Measurements from ENCODE around the gene NXF3. TPM values are rescaled to one million over a fixed set of nuclear protein-coding genes. Genes with fewer than 3 reads are reported as not detected.
"Not testable (repeated sequence)": the region's sequence is repeated elsewhere in the genome, so short reads cannot be mapped to it uniquely, and the experiment has no call there.

NXF3 gene
- polyA plus RNA-seq (ENCODE audit: insufficient read length) = 0.33 TPM
- long read RNA-seq, donor 1, partial matches to known transcripts = 854 of 895 reads
- long read RNA-seq, donor 1, other reads (novel, unspliced or antisense) = 41 of 895 reads
- long read RNA-seq, donor 2 = 0 reads
- long read RNA-seq, donor 3 = 0 reads
- long read RNA-seq, donor 4 = 0 reads
- long read RNA-seq, donor 5 = 0 reads
- long read RNA-seq, donor 6 = 0 reads
- long read RNA-seq, donor 7, partial matches to known transcripts = 35 of 35 reads
- long read RNA-seq, donor 7, other reads (novel, unspliced or antisense) = 0 of 35 reads
- long read RNA-seq, donor 8, partial matches to known transcripts = 95 of 102 reads
- long read RNA-seq, donor 8, other reads (novel, unspliced or antisense) = 7 of 102 reads

GRCh38 chrX:103092942-103093341, at the start of gene NXF3:
Gene NXF3, minus strand, starts transcription at chrX:103093143. Its CDS starts 120 bp downstream, at chrX:103093023.
- DNase-seq = no peak

- DNase-seq = not testable (repeated sequence)
These were observed 43.6 kb upstream of the NXF3 start for GRCh38 chrX:103136528-103136927.

DNA sequence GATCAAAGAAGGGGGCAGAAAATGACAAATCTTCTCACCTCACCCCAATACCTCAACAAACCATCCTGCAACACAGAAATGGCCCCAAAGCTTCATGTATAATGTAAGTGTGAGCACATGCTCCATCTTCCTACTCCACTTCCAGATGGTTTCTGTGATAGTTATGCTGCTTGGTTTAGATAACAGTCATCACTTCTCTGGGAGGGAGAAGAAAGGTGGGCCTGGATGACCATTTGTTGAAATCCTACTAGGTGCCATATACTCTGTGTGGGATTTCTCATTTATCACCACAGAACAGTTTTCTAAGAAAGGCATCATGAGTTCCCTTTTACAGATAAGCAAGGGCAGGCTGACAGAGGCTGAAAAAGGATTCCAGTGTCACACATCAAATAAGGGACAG, 31.3 kb upstream of the NXF3 start:
- DNase-seq = no peak

GRCh38 chrX:103120748-103121147, 27.8 kb upstream of the NXF3 start:
- no peak for DNase-seq

DNA sequence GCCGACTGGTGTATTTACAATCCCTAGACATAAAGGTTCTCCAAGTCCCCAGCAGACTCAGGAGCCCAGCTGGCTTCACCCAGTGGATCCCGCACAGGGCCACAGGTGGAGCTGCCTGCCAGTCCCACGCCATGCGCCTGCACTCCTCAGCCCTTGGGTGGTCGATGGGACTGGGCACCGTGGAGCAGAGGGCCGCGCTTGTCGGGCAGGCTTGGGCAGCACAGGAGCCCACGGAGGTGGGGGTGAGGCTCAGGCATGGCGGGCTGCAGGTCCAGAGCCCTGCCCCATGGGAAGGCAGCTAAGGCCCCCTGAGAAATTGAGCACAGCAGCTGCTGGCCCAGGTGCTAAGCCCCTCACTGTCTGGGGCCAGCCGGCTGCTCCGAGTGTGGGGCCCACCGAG, 24.0 kb upstream of the NXF3 start:
- not testable (repeated sequence) for DNase-seq

DNA sequence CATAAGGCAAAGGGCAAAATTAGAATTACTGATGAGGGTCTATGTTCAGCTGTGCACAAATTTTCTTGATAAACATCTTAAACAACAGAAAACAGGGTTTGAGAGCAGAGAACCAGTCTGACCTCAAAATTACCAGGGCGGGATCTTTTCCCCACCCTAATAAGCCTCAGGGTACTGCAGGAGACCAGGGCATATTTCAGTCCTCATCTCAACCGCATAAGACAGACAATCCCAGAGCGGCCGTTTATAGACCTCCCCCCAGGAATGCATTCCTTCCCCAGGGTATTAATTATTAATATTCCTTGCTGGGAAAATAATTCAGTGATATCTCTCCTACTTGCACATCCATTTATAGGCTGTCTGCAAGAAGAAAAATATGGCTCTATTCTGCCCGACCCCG, 16.6 kb upstream of the NXF3 start:
- not testable (repeated sequence) for DNase-seq

GRCh38 chrX:103107836-103108235, 14.9 kb upstream of the NXF3 start:
- no peak for DNase-seq

GRCh38 chrX:103107227-103107737, 14.3 kb upstream of the NXF3 start:
- not testable (repeated sequence) for DNase-seq

DNA sequence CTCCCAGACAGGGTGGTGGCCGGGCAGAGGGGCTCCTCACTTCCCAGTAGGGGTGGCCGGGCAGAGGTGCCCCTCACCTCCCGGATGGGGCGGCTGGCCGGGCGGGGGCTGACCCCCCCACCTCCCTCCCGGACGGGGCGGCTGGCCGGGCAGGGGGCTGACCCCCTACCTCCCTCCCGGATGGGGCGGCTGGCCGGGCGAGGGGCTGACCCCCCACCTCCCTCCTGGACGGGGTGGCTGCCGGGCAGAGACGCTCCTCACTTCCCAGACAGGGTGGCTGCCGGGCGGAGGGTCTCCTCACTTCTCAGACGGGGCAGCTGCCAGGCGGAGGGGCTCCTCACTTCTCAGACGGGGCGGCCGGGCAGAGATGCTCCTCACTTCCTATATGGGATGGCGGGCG, 11.4 kb upstream of the NXF3 start:
- DNase-seq = not testable (repeated sequence)

DNA sequence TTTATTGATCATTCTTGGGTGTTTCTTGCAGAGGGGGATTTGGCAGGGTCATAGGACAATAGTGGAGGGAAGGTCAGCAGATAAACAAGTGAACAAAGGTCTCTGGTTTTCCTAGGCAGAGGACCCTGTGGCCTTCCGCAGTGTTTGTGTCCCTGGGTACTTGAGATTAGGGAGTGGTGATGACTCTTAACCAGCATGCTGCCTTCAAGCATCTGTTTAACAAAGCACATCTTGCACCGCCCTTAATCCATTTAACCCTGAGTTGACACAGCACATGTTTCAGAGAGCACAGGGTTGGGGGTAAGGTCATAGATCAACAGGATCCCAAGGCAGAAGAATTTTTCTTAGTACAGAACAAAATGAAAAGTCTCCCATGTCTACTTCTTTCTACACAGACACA, 10.9 kb upstream of the NXF3 start:
- not testable (repeated sequence) for DNase-seq

GRCh38 chrX:103101299-103102042, 8.5 kb upstream of the NXF3 start:
- DNase-seq = no peak

DNA sequence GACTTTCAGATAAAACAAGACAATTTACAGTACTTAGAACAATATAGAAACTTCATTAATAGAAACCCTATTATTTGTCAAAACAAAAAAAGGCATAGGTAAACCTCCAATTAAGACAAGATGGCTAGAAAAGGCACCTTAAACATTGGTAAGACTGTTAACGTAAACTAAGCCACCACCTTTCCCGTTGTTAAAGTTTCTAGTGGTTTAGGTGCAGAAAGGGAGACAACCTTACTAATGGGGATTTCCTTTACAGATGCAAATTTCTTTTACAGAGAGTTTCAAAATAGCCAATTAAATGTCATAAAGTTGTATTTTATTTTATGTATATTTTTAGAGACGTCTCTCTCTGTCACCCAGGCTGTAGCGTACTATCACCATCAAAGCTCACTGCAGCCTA, 7.5 kb upstream of the NXF3 start:
- no peak for DNase-seq

- no peak for DNase-seq
These were observed 6.7 kb upstream of the NXF3 start for GRCh38 chrX:103099691-103100090.

DNA sequence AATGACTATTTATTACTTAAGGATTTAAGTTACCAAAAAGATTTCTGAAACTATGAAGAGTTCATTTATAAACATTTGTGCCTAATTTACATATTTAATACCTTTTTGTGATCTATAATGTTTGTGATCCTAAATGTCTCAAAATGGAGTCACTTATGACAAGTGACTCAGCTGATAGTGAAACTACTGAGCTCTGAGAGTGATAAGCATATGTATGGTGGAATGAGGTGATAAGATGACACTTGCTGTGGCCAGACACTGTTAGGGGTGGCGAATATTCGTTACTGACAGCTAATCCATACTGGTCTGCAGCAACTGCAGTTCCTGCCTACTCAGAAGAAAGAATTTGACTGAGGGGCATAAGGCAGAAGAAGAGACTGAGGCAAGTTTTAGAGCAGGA, 5.5 kb upstream of the NXF3 start:
- no peak for DNase-seq

- DNase-seq = no peak
These were observed 11.9 kb downstream of the NXF3 start for GRCh38 chrX:103081051-103081450.

DNA sequence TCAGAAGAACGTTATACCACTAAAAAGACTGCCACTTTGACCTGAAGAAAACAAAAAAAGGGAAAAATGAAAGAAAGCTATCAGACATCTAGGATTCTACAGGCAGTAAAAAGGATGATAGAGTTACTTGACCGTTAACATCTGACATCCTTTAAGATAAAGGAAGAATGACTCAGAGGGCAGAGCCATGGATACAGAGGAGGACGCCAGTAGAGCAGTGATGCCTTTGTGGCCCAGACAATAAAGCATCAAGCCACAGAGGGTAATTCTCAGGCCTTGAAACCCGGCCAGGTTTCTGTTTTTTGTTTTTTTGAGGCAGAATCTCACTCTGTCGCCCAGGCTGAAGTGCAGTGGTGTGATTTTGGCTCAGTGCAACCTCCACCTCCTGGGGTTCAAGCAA, 19.5 kb downstream of the NXF3 start:
- no peak for DNase-seq

- no peak for DNase-seq
These were observed 26.3 kb downstream of the NXF3 start for GRCh38 chrX:103066606-103067005.

- peak; percentile 40 for DNase-seq
These were observed 29.0 kb downstream of the NXF3 start, which contains the start of gene BEX1 for GRCh38 chrX:103063918-103064434. Gene BEX1, minus strand, starts transcription at chrX:103064171. Its CDS starts 897 bp downstream, at chrX:103063274.

DNA sequence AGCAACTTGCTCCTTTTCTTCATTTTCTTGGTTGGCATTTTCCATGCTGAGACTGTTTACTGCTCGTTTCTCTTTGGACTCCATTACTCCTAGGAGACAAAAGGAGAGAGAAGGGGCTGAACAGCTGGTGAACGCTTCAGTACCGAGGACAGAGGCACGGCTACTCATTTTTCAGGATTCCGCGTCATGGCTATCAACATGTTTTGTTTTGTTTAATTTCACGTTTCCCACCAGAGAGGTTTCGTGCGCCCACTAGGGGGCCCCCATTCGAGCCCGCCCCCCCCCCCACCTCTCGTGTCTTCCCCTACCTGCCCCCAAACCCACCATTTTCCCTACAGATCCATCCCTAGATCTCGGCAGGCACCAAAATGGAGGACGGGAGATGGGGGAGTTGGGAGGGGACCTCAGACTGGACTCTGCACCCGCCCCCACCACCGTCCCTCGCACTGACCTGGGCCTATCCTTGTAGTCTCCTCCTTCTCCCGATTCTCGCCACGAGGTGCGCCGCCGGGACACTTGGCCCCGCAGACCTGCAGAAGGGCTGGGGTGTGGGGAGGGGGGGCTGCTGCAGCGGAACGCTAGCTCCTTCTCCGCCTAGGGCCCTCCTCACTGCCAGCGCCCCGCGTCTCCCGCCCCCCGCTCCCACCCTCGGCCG, 29.6 kb downstream of the NXF3 start:
- DNase-seq = peak; percentile 45

DNA sequence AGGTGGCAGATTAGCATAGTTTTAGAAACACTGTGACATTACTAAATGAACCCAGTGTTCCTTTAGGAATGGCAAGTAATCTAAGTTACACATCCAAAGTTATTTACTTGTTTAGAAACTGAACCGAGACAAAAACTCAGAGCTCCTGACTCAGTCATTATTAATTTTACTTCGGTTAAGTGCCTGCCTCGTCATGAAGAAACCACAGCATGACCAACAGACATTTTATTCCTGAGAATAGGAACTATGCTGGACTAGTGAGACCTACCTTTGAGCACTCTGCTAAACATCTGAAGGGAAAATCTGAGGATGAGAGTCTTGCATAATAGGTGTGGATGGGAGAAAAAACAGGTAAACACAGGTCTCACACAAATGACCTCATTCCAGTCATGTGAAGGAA, 31.5 kb downstream of the NXF3 start:
- DNase-seq = no peak

GRCh38 chrX:103056902-103057301, 36.0 kb downstream of the NXF3 start:
- no peak for DNase-seq

DNA sequence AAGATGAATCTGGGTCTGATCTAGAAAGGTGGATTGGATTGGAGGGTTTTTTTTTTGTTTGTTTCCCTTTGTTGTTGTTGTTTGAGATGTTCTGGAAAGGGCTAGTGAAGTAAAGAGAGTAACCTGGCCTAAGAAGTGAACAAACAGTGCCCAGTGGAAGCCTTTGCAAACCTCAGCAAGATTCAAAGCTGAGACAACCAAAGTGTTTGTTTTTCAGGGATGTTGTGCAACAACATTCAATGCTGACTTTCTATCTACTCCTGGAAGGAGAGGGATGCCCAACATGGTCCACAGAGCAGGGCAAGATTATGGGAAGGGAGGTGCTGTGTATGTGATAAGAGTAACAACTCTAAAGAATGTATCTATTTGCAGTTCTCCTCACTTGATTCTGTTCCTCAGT, 40.3 kb downstream of the NXF3 start:
- no peak for DNase-seq

All from left kidney (tissue), 8 donors.